Esophagus muscularis mucosa (tissue), 4 donors: ENCODE results near the gene ATP7B.

Experiments
- CTCF ChIP-seq, 3 experiments: fragments of 200-600 bp in 2 of 3; fragments of 450-650 bp in 1 of 3; sonication (generic) in 2 of 3; IDR thresholded peaks; one replicate each; pipeline ENCODE4 v1.5.1; 2017 to 2019; ENCODE audit warnings: antibody characterized with exemption in 3 of 3, mild to moderate bottlenecking in 2 of 3, moderate library complexity in 1 of 3
- EP300 ChIP-seq: sonication (generic); formaldehyde crosslinking; IDR thresholded peaks from one replicate; pipeline ENCODE4 v1.6.1; 2017; ENCODE audit warnings: antibody characterized with exemption
- POLR2A ChIP-seq: fragments of 450-650 bp; IDR thresholded peaks from one replicate; pipeline ENCODE4 v1.6.1; 2017; ENCODE audit warnings: antibody characterized with exemption, moderate library complexity, mild to moderate bottlenecking, low read depth

GRCh38 chr13:51997186-51997585, 14.1 kb downstream of the ATP7B start:
- TF ChIP-seq POLR2A (no peak), EP300 (no peak), CTCF (IDR thresholded peaks at IDR 0.05) (no peak)
